ENCODE results near the gene NPFFR2.
"Not testable (repeated sequence)": the region's sequence is repeated elsewhere in the genome, so short reads cannot be mapped to it uniquely, and the experiment has no call there.

The NPFFR2 gene

DNA sequence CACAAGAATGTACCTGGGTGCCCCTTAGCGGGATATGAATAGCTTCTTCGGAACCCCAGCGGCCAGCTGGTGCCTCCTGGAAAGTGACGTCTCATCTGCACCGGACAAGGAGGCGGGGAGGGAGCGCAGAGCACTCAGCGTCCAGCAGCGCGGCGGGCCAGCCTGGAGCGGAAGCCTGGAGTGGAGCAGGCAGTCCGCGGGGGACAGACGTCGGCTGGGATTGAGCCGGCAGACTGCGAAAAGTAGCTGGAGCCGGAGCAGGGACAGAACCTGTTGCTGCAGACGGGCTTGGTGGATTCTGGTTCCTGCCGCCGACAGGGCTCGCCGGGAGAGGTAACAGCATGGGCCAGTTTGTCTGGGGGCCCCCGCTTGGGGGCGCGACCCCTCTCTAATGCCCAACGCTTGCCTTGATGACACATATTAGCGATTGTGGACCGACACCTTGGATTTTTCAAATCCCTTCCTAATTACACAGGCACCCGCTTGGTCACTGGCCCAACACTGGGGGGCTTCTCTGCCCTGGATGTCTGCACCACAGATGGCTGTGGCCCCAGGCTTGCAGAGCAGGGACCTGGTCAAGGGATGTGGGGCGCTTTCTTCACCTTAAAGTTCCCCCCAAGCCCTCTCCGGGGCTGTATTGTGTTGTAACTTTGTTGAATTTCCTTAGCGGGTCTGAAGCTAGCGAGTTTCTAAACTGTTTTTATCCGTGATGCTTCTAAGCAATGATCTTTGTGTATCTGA lies at the start of gene NPFFR2:
Gene NPFFR2, plus strand, starts transcription at position 133 of the 741 bp plus-strand sequence. CDS start 96,592 bp downstream, outside the sequence.
- no peak for DNase-seq

DNA sequence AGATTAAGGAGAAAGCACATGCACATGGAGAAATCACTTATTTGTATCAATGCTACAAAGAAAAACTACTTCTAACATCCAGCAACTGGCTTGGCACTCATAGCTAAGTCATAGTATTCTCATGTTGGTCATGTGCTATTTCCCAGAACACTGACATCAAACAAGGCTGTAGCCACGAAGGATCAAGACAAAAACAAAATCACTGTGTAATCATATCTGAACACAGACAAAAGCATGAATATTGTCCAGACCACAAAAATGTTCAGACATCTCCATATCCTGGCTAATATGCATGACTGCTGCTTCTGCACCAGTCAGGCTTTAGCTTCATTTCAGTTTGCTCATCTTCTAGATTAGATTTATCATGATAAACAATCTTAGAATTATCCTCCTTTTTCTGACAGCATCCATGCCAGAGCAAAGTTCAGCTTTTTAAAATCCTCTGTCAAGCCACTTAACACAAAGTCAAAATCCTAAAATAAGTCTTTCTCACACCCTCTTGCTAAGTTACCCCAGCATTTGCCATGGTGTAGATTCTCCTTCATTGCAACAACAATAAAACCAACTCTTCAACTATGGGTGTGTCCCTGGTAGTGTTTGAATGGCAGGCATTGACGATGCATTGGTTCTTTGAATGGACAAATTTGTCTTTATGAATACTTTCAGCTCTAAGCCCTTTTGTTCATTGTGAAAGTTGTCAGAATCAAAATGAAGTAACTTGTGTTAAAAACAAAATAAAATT lies 39.1 kb upstream of the NPFFR2 start:
- DNase-seq = no peak

DNA sequence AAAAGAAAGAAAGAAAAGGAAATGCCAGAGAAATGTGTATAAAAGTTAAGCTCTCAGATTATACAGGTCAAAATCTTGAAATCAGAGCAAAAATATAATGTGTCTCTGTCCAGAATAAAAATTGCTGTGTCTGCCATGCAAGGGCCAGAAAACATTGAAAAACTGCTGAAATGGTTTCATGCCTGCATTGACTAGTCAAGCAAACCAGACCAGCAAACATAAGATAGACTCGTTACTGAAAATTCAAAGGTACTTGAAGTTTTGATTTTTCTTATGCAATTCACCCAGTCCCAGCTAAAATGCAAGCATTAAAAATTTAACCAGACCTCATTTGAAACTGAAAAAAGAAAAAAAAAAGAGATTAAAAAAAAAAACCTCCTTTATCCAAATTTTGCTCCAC lies 37.2 kb upstream of the NPFFR2 start:
- no peak for DNase-seq

GRCh38 chr4:71995297-71995696 lies 36.5 kb upstream of the NPFFR2 start:
- no peak for DNase-seq

GRCh38 chr4:72006586-72006985 lies 25.2 kb upstream of the NPFFR2 start:
- DNase-seq = no peak

GRCh38 chr4:72011906-72012305 lies 19.9 kb upstream of the NPFFR2 start:
- DNase-seq = no peak

- DNase-seq = peak; percentile 43
Measured at GRCh38 chr4:72016011-72016410, 15.8 kb upstream of the NPFFR2 start.

- no peak for DNase-seq
Measured at GRCh38 chr4:72019688-72020087, 12.1 kb upstream of the NPFFR2 start.

DNA sequence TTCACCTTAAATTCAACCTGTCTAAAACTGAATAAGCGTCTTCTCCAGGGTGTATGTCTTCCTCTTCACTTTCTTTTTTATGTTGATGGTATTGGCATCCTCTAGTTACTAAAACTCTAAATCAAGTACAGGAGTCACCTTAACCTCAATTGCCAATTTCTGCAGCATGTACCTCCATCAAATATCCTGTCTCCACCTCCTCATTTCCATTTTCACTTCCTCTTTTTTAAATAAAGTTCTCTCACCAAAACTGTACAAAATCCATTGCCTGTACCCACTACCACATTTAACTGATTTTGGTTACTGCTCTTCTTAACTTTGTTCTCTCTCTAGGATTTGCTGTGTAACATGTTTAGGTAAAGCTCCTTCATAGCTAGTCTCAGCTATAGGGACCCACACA lies 9.2 kb upstream of the NPFFR2 start:
- no peak for DNase-seq

DNA sequence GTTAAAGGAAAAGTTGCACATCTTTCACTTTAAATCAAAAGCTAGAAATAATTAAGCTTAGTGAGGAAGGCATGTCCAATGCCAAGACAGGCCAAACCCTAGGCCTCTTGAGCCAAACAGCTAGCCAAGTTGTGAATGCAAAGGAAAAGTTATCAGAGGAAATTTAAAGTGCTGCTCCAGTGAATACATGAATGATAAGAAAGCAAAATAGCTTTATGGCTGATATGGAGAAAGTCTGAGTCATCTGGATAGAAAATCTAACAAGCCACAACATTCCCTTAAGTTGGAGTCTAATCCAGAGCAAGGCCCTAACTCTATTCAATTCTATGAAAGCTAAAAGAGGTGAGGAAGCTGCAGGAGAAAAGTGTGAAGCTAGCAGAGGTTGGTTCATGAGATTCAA lies 23.8 kb downstream of the NPFFR2 start:
- no peak for DNase-seq

GRCh38 chr4:72063726-72064125 lies 31.9 kb downstream of the NPFFR2 start:
- no peak for DNase-seq

- no peak for DNase-seq
Measured at GRCh38 chr4:72067051-72067450, 35.3 kb downstream of the NPFFR2 start.

- DNase-seq = no peak
Measured at GRCh38 chr4:72073816-72074215, 42.0 kb downstream of the NPFFR2 start.

DNA sequence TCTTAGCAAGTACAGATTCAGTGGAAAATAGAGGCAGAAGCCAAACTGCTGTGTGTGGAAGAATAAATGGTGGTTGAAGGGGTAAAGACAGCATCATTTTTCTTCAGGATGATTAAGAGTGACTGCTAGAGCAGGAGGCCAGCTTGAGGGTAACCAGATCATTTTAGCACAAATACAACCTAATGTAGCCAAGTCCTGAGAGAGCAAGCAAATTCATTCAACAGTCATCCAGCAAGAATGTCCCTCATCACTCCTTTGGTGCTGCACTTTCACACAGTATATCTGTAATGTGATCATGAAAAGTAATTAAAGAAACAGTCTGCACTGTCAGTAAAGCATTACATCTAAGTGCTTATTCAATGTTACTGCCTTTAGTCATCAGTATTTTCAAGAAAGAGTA lies 44.8 kb downstream of the NPFFR2 start:
- no peak for DNase-seq

GRCh38 chr4:72077346-72077745 lies 45.5 kb downstream of the NPFFR2 start:
- DNase-seq = no peak

DNA sequence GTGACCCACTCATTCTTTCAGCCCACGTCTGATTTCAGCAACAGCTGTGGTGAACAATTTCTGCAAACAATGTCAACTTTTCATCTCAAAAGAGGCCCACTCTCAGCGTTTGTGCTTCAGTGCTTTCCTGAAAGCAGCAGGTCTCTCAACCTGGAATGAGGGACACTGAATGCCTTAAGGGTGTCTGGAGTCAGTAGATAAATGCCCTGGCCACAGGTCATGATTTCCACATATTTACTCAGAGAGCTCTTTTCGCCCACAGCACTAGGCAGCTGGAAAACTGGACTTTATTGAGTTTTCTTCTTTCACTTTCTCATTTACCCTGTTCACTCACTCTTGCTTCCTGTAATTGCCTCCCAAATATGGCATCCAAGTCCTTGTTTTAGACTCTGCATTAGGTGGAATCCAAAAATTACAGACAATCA lies 52.8 kb downstream of the NPFFR2 start:
- peak; percentile 5 for DNase-seq

GRCh38 chr4:72090606-72091005 lies 58.8 kb downstream of the NPFFR2 start:
- not testable (repeated sequence) for DNase-seq

- peak; percentile 82 for DNase-seq
Measured at GRCh38 chr4:72094059-72094797, 62.4 kb downstream of the NPFFR2 start.

DNA sequence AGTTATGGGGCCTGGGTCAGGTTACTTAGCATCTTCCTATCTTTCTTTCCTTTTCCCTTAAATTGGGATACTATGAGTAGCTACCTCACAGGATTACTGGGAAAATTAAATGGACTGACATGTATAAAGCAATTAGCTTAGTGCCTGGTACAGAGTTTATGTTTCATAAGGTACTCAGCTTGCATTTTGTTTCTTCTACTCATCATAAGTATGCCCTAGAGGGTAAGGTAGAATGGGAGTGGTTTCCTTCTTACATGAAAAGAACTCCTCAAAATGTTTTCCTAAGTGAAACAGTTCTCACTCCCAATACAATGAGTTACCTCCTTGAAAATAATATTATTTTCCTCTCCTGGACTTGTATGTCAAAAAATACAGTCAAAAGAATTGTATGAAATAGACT lies 75.7 kb downstream of the NPFFR2 start:
- no peak for DNase-seq

DNA sequence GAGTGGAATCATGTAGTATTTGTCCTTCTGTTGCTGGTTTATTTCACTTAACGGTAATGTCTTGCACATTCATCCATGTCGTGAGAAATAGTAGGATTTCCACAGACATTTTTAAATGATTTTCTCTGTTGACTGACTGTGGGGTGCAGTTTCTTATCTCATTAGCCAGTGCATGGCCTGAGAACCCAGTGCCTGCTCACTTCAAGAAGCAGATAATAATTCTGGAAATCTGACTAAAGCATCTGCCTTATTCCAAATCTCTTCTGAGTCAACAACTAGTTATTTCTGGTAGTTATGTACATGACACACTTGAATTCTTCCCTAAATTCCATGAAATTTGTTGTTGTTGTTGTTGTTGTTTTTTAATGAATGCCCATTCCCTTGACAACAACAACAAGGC lies 77.6 kb downstream of the NPFFR2 start:
- no peak for DNase-seq

- no peak for DNase-seq
Measured at GRCh38 chr4:72109959-72110497, 78.2 kb downstream of the NPFFR2 start.

- no peak for DNase-seq
Measured at GRCh38 chr4:72110886-72111285, 79.1 kb downstream of the NPFFR2 start.

GRCh38 chr4:72111863-72112262 lies 80.1 kb downstream of the NPFFR2 start:
- DNase-seq = no peak

All from DMS79 (cell line).